ENCODE measurements around the gene C1orf87.

The C1orf87 gene

DNA sequence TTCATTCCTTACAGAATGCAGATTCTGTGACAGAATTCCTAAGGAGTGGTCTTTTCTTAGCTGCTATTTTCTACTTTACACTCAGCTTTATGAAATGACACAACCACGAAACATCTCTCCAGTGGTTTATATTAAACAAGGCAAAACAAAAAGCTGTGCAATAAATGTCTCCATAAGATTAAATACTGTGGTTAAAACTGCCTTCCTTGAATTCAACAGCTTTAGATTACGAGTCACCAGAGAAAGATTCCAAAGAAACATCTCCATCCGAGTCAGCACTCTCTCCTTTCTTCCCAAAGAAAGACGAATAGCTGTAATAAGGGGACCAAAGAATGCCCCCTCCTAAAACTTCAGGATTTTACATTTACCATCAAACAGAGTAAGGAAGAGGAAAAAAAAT lies 4.6 kb upstream of the C1orf87 start:
- H3K27me3 ChIP-seq (ENCODE audit: insufficient read depth, low read length, poor library complexity, severe bottlenecking) = no peaks in the 10 kb centered on the region
- peak overlapping the region; percentile 35 for H3K4me2 ChIP-seq (ENCODE audit: low read depth, low read length, poor library complexity, severe bottlenecking)
- H4K20me1 ChIP-seq (ENCODE audit: insufficient read depth, low read length, poor library complexity, severe bottlenecking) = no peaks in the 10 kb centered on the region
- no peak overlapping the region for H3K4me3 ChIP-seq (ENCODE audit: low read length, poor library complexity, severe bottlenecking)
- H3F3A ChIP-seq (ENCODE audit: low read depth) = no peaks in the 10 kb centered on the region; the same call in 1 of the 2 replicates
- H3K9me3 ChIP-seq (ENCODE audit: insufficient read depth, low read depth, low read length) = no peaks in the 10 kb centered on the region
- no peaks in the 10 kb centered on the region for H3K9me2 ChIP-seq (replicated peaks; ENCODE audit: low read depth, low read length)
- H3K36me3 ChIP-seq (ENCODE audit: insufficient read depth, low read length) = no peaks in the 10 kb centered on the region
- H2AFZ ChIP-seq (ENCODE audit: low read length) = peak overlapping the region; percentile 44
- no peaks in the 10 kb centered on the region for H3K79me2 ChIP-seq (ENCODE audit: insufficient read depth, low read length)
- H3K4me1 ChIP-seq (ENCODE audit: insufficient read depth, low read length, poor library complexity, severe bottlenecking) = peaks cover 36% of the 10 kb centered on the region
- H3K9ac ChIP-seq (ENCODE audit: low read depth, low read length, poor library complexity, severe bottlenecking) = no peak overlapping the region
- TF ChIP-seq, protein P1, sequence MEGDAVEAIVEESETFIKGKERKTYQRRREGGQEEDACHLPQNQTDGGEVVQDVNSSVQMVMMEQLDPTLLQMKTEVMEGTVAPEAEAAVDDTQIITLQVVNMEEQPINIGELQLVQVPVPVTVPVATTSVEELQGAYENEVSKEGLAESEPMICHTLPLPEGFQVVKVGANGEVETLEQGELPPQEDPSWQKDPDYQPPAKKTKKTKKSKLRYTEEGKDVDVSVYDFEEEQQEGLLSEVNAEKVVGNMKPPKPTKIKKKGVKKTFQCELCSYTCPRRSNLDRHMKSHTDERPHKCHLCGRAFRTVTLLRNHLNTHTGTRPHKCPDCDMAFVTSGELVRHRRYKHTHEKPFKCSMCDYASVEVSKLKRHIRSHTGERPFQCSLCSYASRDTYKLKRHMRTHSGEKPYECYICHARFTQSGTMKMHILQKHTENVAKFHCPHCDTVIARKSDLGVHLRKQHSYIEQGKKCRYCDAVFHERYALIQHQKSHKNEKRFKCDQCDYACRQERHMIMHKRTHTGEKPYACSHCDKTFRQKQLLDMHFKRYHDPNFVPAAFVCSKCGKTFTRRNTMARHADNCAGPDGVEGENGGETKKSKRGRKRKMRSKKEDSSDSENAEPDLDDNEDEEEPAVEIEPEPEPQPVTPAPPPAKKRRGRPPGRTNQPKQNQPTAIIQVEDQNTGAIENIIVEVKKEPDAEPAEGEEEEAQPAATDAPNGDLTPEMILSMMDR (conservative IDR thresholded peaks at IDR 0.05; ENCODE audit: low read length) = no peak
- no peak for TF ChIP-seq EZH2phosphoT487 (IDR thresholded peaks at IDR 0.05; ENCODE audit: borderline replicate concordance)

DNA sequence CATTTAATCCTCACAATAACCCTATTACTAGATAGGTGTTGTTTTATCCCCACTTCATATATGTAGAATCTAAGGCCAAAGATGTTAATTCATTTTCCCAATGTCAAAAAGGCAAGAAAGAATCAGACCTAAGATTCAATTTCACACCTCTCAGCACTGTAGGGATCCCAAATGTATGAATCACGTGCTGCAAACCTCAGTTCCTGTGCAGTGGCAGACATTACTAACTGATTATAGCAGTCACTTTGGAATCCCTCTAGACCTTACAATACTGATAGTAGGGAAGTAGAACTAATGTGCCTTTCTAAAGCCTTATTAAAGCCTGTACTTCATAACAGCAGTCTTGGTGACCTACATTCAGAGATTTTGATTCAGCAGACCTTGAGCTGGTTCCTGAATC lies 2.3 kb downstream of the C1orf87 start:
- H3K79me2 ChIP-seq (ENCODE audit: insufficient read depth, low read length) = no peaks in the 10 kb centered on the region
- H2AFZ ChIP-seq (ENCODE audit: low read length) = no peak overlapping the region
- TF ChIP-seq, protein P1 (conservative IDR thresholded peaks at IDR 0.05; ENCODE audit: low read length) = no peak
- TF ChIP-seq EZH2phosphoT487 (IDR thresholded peaks at IDR 0.05; ENCODE audit: borderline replicate concordance) = no peak
- no peaks in the 10 kb centered on the region for H3K9me2 ChIP-seq (replicated peaks; ENCODE audit: low read depth, low read length)
- H4K20me1 ChIP-seq (ENCODE audit: insufficient read depth, low read length, poor library complexity, severe bottlenecking) = no peaks in the 10 kb centered on the region
- no peaks in the 10 kb centered on the region for H3K36me3 ChIP-seq (ENCODE audit: insufficient read depth, low read length)
- H3F3A ChIP-seq (ENCODE audit: low read depth) = no peaks in the 10 kb centered on the region
- H3K27me3 ChIP-seq (ENCODE audit: insufficient read depth, low read length, poor library complexity, severe bottlenecking) = no peaks in the 10 kb centered on the region
- H3K9ac ChIP-seq (ENCODE audit: low read depth, low read length, poor library complexity, severe bottlenecking) = no peak overlapping the region
- no peak overlapping the region for H3K4me3 ChIP-seq (ENCODE audit: low read length, poor library complexity, severe bottlenecking)
- no peak overlapping the region for H3K4me2 ChIP-seq (ENCODE audit: low read depth, low read length, poor library complexity, severe bottlenecking)
- H3K4me1 ChIP-seq (ENCODE audit: insufficient read depth, low read length, poor library complexity, severe bottlenecking) = peaks cover 6% of the 10 kb centered on the region
- H3K9me3 ChIP-seq (ENCODE audit: insufficient read depth, low read depth, low read length) = no peaks in the 10 kb centered on the region

DNA sequence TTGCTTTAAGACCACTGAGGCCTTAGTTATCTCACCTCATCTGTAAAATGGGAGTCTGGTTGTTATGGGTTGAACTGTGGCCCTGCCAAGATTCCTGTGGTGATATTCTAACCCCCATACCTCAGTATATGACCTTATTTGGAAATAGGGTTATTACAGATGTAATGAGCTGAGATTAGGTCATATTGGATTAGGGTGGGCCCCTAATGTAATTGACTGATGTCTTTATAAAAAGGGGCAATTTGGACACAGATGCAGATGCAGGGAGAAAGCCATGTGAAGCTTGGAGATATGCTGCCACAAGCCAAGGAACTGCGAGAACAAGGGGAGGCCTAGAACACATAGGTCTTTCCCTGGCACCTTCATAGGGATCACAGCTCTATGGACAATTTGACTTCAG lies 3.9 kb downstream of the C1orf87 start:
- no peaks in the 10 kb centered on the region for H4K20me1 ChIP-seq (ENCODE audit: insufficient read depth, low read length, poor library complexity, severe bottlenecking)
- H3K4me2 ChIP-seq (ENCODE audit: low read depth, low read length, poor library complexity, severe bottlenecking) = no peak overlapping the region
- H2AFZ ChIP-seq (ENCODE audit: low read length) = no peak overlapping the region
- H3K79me2 ChIP-seq (ENCODE audit: insufficient read depth, low read length) = no peaks in the 10 kb centered on the region
- no peaks in the 10 kb centered on the region for H3F3A ChIP-seq (ENCODE audit: low read depth)
- H3K36me3 ChIP-seq (ENCODE audit: insufficient read depth, low read length) = no peaks in the 10 kb centered on the region
- H3K4me3 ChIP-seq (ENCODE audit: low read length, poor library complexity, severe bottlenecking) = no peak overlapping the region
- H3K27me3 ChIP-seq (ENCODE audit: insufficient read depth, low read length, poor library complexity, severe bottlenecking) = no peaks in the 10 kb centered on the region
- H3K4me1 ChIP-seq (ENCODE audit: insufficient read depth, low read length, poor library complexity, severe bottlenecking) = no peaks in the 10 kb centered on the region
- no peak overlapping the region for H3K9ac ChIP-seq (ENCODE audit: low read depth, low read length, poor library complexity, severe bottlenecking)
- TF ChIP-seq EZH2phosphoT487 (IDR thresholded peaks at IDR 0.05; ENCODE audit: borderline replicate concordance) = no peak
- TF ChIP-seq, protein P1 (conservative IDR thresholded peaks at IDR 0.05; ENCODE audit: low read length) = no peak
- H3K9me2 ChIP-seq (replicated peaks; ENCODE audit: low read depth, low read length) = no peaks in the 10 kb centered on the region
- no peaks in the 10 kb centered on the region for H3K9me3 ChIP-seq (ENCODE audit: insufficient read depth, low read depth, low read length)
